Measurements from ENCODE around the gene GTF3C5. TPM values are rescaled to one million over a fixed set of nuclear protein-coding genes. Genes with fewer than 3 reads are reported as not detected.

The GTF3C5 gene
- total and polyA plus RNA-seq, 9 of the 15 experiments (the other 6 are each of a cell fraction or from before 2014, with no cell fraction given), result 3.8 to 118 (median 83.7) TPM

DNA sequence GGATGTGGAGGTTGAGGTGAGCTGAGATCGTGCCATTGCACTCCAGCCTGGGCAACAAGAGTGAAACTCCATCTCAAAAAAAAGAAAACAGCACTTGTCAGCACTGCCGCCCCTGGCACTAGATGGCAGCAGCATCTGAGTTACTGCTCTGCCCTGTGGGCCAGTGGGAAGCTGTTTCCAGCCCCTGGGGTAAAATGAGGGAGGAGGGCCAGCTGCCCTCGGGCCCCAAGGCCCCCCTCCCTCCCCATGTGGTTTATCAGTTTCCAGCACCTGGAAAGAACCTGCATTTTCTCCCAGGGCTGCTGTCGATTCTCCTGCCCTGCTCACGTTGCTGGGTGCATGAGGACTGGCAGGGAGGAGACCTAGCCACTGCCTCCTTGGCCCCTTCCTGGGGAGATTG lies 17.8 kb downstream of the GTF3C5 start:
- no peaks in the 10 kb centered on the region for H3K9me1 ChIP-seq (ENCODE audit: control insufficient read depth, insufficient read depth, low read length)
- H3K4me3 ChIP-seq, result no peak overlapping the region
- in situ Hi-C loops (cut with MboI), result no loop called here
- H3K36me3 ChIP-seq (ENCODE audit: control insufficient read depth, insufficient read depth, low read length), result peaks cover 93% of the 10 kb centered on the region
- no peaks in the 10 kb centered on the region for H3K9me3 ChIP-seq (replicated peaks; ENCODE audit: control insufficient read depth, insufficient read depth, low read depth, low read length)
- no peak overlapping the region for H3K4me2 ChIP-seq (ENCODE audit: insufficient read depth, low read length)
- BruUV-seq (replicated peaks), result no TSS peak
- intact Hi-C loops (cut with micrococcal nuclease), result no loop called here
- 30% methylated on average over 4 of the region's 5 CpGs for WGBS (ENCODE audit: insufficient coverage, low coverage, missing lambda C conversion rate)
- DNase-seq (ENCODE audit: extremely low read depth in 1 of 4, low spot score in 3 of 4) (peak; percentile 51 to 71 (median 62)), FAIRE-seq (no peak), ATAC-seq (peak; percentile 84)
- H3K27me3 ChIP-seq (ENCODE audit: control insufficient read depth in 2 of 2, insufficient read depth in 2 of 2, low read length in 2 of 2), result no peaks in the 10 kb centered on the region
- 0 out of 2 replicates have a peak, but pooled peaks cover 4% of the 10 kb centered on the region for H4K20me1 ChIP-seq (replicated peaks; ENCODE audit: control insufficient read depth, insufficient read depth, low read length)
- ChIA-PET CTCF (ENCODE audit: low intra/inter-chr PET ratio) (interaction anchor here (0.7 kb wide), 1 partner anchor 54 kb away, joined by 5 read pairs; no protein-coding TSS in a partner anchor), POLR2A (no interaction called here)
- H3K79me2 ChIP-seq (ENCODE audit: control insufficient read depth, insufficient read depth, low read length), result no peaks in the 10 kb centered on the region
- no peak overlapping the region for H2AFZ ChIP-seq (ENCODE audit: low read depth, low read length)
- H3K27ac ChIP-seq (ENCODE audit: extremely low read depth, low read depth, low read length), result no peak overlapping the region
- peaks cover 0 to 9% of the 10 kb centered on the region in 2 experiments; a peak in 2 of 5 replicates for H3K4me1 ChIP-seq (replicated peaks in 1 of 2; ENCODE audit: control insufficient read depth in 2 of 2, insufficient read depth in 2 of 2, low read length in 2 of 2)
- peak overlapping the region in 1 of 2 experiments; percentile 75; a peak in 1 of 4 replicates for H3K9ac ChIP-seq (ENCODE audit: insufficient read depth in 1 of 2, low read depth in 2 of 2, low read length in 2 of 2)
- TF ChIP-seq CC2D1A (IDR thresholded peaks at IDR 0.05), result no peak
- no peak for TF ChIP-seq ZNF274 (IDR thresholded peaks at IDR 0.05; ENCODE audit: borderline replicate concordance, low read depth, low read length)
- no peak for TF ChIP-seq ZSCAN32 (CRISPR knock-in tag; IDR thresholded peaks at IDR 0.05)
- no peak for TF ChIP-seq ZNF766 (CRISPR knock-in tag; conservative IDR thresholded peaks at IDR 0.05)
- TF ChIP-seq PTBP1 (IDR thresholded peaks at IDR 0.05; ENCODE audit: low read depth, low read length), result no peak
- no peak for TF ChIP-seq CBX2 (IDR thresholded peaks at IDR 0.05; ENCODE audit: insufficient read depth, low read length, poor library complexity, severe bottlenecking)
- no peak for TF ChIP-seq SIN3B (IDR thresholded peaks at IDR 0.05; ENCODE audit: low read depth)
- no peak for TF ChIP-seq SIRT6 (IDR thresholded peaks at IDR 0.05; ENCODE audit: low read depth, low read length)
- no peak for TF ChIP-seq DIDO1 (tag; IDR thresholded peaks at IDR 0.05; ENCODE audit: low read depth)
- TF ChIP-seq ID3 (CRISPR knock-in tag; IDR thresholded peaks at IDR 0.05), result no peak
- no peak for TF ChIP-seq ID3 (tag; IDR thresholded peaks at IDR 0.05)
- TF ChIP-seq ZNF445 (CRISPR knock-in tag; IDR thresholded peaks at IDR 0.05; ENCODE audit: low read depth), result no peak
- peak; percentile 65 for TF ChIP-seq VEZF1 (CRISPR knock-in tag; IDR thresholded peaks at IDR 0.05)
- TF ChIP-seq CHAMP1 (IDR thresholded peaks at IDR 0.05), result no peak
- TF ChIP-seq EZH2 (IDR thresholded peaks at IDR 0.05; ENCODE audit: borderline replicate concordance, low read depth, low read length), result no peak
- TF ChIP-seq RAD51 (IDR thresholded peaks at IDR 0.05; ENCODE audit: borderline replicate concordance, low read depth), result no peak
- TF ChIP-seq KAT7 (CRISPR knock-in tag; IDR thresholded peaks at IDR 0.05; ENCODE audit: borderline replicate concordance), result no peak
- no peak for TF ChIP-seq DEAF1 (CRISPR knock-in tag; IDR thresholded peaks at IDR 0.05)
